22Rv1 (cell line): Measurements from ENCODE around the gene CACNG3.

ENCODE experiments used
- H3K27ac ChIP-seq: fragments of 450-650 bp; 2 replicates; pipeline ENCODE4 v1.5.1; 2017
- ZFX ChIP-seq: fragments of 450-650 bp; IDR thresholded peaks from 2 replicates; pipeline ENCODE4 v1.6.1; 2017; ENCODE audit warnings: antibody characterized with exemption, borderline replicate concordance
- TF ChIP-seq, protein P1 (sequence below): fragments of 450-650 bp; IDR thresholded peaks from 2 replicates; pipeline ENCODE4 v1.5.1; 2017; ENCODE audit warnings: mild to moderate bottlenecking

The CACNG3 gene

GRCh38 chr16:24360936-24361335 lies 104.8 kb downstream of the CACNG3 start:
- no peak for TF ChIP-seq ZFX
- TF ChIP-seq, protein P1, sequence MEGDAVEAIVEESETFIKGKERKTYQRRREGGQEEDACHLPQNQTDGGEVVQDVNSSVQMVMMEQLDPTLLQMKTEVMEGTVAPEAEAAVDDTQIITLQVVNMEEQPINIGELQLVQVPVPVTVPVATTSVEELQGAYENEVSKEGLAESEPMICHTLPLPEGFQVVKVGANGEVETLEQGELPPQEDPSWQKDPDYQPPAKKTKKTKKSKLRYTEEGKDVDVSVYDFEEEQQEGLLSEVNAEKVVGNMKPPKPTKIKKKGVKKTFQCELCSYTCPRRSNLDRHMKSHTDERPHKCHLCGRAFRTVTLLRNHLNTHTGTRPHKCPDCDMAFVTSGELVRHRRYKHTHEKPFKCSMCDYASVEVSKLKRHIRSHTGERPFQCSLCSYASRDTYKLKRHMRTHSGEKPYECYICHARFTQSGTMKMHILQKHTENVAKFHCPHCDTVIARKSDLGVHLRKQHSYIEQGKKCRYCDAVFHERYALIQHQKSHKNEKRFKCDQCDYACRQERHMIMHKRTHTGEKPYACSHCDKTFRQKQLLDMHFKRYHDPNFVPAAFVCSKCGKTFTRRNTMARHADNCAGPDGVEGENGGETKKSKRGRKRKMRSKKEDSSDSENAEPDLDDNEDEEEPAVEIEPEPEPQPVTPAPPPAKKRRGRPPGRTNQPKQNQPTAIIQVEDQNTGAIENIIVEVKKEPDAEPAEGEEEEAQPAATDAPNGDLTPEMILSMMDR: no peak
- no peak overlapping the region for H3K27ac ChIP-seq

GRCh38 chr16:24364596-24364995 lies 108.5 kb downstream of the CACNG3 start:
- H3K27ac ChIP-seq: no peak overlapping the region
- TF ChIP-seq, protein P1: no peak
- no peak for TF ChIP-seq ZFX

GRCh38 chr16:24367186-24367710 lies 111.1 kb downstream of the CACNG3 start:
- no peak for TF ChIP-seq ZFX
- TF ChIP-seq, protein P1: no peak
- H3K27ac ChIP-seq: no peak overlapping the region

DNA sequence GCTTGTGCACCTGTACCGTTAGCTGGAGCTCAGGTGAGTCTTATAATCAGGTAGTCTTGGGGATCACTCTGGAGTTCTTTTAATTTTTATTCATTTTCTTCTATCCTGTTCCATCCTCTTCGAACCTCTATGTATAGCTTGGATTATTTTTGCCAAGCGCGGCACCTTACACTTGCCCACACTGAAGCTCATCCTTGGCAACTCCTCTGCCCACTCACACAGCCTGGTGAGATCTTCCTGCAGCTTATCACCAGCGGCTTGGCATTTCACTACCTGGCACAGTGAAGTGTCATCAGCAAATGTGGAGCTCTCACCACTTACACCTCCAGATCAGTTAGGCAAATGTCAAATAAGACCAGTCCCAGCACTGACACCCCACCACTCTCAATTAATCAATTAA lies 116.7 kb downstream of the CACNG3 start:
- TF ChIP-seq ZFX: no peak
- TF ChIP-seq, protein P1: no peak
- no peak overlapping the region for H3K27ac ChIP-seq

- H3K27ac ChIP-seq: no peak overlapping the region
- TF ChIP-seq, protein P1: no peak
- TF ChIP-seq ZFX: no peak
Measured at GRCh38 chr16:24378999-24379398, 122.9 kb downstream of the CACNG3 start.

- H3K27ac ChIP-seq: no peak overlapping the region
- TF ChIP-seq, protein P1: no peak
- TF ChIP-seq ZFX: no peak
Measured at GRCh38 chr16:24381470-24382118, 125.5 kb downstream of the CACNG3 start.

DNA sequence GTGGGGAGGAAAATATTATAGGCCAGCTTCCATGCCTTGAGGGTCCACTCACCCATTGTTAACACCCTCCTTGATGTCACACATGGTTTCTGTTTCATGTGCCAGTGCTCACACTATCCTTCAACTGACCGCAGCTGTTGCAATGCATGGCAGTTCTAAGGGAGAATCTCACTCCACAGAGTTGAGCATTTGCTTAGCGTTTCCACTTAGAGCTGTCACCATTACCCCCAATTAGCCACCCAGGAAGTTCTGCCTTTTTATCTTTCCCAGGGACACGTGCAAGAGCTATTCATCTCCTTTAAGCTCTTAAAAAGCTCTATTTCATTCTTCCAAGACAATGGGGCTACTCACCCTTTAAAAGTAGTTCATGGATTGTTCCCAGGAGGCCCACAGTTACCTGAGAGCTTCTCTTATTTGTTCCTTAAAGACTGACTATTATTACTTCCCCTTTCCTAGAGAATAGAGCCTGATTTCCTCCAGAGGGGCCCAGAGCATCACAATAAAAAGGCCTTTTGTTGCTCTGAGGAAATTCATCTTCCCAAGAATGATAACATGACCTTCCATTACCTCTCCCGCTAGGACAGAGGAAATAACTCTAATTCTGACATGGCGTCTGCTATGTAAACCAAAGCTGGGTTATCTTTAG lies 126.8 kb downstream of the CACNG3 start:
- TF ChIP-seq, protein P1: no peak
- TF ChIP-seq ZFX: no peak
- H3K27ac ChIP-seq: no peak overlapping the region
